Measurements from ENCODE around the gene TNFAIP3.

DNA sequence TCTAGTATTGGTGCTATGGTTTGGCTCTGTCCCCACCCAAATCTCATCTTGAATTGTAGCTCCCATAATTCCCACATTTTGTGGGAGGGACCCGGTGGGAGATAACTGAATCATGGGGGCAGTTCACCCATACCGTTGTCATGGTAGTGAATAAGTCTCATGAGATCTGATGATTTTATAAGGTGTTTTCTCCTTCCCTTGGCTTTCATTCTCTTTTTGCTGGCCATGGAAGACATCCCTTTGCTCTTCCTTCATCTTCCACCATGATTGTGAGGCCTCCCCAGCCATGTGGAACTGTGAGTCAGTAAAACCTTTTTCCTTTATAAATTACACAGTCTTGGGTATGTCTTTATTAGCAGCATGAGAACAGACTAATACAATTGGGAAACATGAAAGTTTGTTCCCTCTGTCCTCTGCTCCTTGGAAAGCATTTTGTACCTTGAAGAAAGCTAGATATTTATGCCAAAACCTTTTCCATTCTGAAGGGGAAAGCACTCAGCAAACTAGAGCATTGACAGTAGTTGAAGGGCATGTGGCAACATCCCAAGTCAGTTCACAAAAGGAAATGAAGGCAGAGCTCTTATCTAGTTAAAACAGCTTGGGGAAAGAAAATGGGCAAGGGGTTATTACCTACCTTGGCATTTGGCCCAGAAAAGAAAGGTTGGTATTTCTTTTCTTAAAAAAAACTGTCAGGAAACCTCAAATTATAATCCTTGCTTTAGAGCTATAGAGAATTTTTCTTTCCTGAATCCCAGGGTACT, 10.7 kb upstream of the TNFAIP3 start:
- TF ChIP-seq, protein P1, sequence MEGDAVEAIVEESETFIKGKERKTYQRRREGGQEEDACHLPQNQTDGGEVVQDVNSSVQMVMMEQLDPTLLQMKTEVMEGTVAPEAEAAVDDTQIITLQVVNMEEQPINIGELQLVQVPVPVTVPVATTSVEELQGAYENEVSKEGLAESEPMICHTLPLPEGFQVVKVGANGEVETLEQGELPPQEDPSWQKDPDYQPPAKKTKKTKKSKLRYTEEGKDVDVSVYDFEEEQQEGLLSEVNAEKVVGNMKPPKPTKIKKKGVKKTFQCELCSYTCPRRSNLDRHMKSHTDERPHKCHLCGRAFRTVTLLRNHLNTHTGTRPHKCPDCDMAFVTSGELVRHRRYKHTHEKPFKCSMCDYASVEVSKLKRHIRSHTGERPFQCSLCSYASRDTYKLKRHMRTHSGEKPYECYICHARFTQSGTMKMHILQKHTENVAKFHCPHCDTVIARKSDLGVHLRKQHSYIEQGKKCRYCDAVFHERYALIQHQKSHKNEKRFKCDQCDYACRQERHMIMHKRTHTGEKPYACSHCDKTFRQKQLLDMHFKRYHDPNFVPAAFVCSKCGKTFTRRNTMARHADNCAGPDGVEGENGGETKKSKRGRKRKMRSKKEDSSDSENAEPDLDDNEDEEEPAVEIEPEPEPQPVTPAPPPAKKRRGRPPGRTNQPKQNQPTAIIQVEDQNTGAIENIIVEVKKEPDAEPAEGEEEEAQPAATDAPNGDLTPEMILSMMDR (IDR thresholded peaks at IDR 0.05), result no peak
- TF ChIP-seq POLR2A (IDR thresholded peaks at IDR 0.05), result no peak
